Upper lobe of left lung (tissue), 4 donors: ENCODE measurements around the gene STAG3.

Experiments
- EP300 ChIP-seq, 4 donors: sonication (generic); formaldehyde crosslinking; IDR thresholded peaks; one replicate each; pipeline ENCODE4 v1.5.1; 2017; ENCODE audit warnings: antibody characterized with exemption in 4 of 4, control low read depth in 2 of 4
- POLR2A ChIP-seq, 4 donors: fragments of 450-650 bp; IDR thresholded peaks; one replicate each; pipeline ENCODE4 v1.5.1; 2016 to 2017; ENCODE audit warnings: antibody characterized with exemption in 4 of 4, mild to moderate bottlenecking in 2 of 4
- POLR2AphosphoS5 ChIP-seq, 2 donors: sonication (generic); formaldehyde crosslinking; IDR thresholded peaks; one replicate each; pipeline ENCODE4 v1.5.1; 2017; ENCODE audit warnings: antibody characterized with exemption in 2 of 2
- TF ChIP-seq, protein P1 (sequence below), 6 experiments: fragments of 450-650 bp in 4 of 6; fragments of 200-600 bp in 2 of 6; sonication (generic) in 2 of 6; IDR thresholded peaks; one replicate each; pipeline ENCODE4 v1.5.1; 2016 to 2019; ENCODE audit warnings: antibody characterized with exemption in 6 of 6

DNA sequence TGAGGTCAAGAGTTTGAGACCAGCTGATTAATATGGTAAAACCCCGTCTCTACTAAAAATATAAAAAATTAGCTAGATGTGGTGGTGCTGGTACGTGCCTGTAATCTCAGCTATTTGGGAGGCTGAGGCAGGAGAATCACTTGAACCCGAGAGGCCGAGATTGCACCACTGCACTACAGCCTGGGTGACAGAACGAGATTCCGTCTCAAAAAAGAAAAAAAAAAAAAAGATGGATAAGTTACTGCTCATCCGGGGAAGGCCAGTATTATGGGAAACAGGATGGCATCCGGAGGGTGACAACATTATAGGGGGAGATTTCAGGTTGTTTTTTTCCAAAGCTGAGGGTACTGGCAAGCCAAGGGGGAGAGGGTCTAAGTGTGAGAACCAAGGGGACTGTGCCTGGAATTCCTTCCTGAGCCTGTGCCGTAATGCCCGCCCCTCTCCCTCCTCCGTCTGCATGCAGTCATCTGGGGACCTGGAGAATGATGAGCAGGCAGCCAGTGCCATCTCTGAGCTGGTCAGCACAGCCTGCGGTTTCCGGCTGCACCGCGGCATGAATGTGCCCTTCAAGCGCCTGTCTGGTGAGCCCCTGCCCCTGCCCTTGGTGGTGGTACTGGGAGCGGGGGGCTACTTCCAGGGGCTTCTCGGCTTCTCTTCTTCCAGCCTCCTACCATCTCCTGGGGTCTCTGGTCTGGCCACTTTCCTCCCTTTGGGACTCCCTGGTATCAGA lies 24.6 kb upstream of the STAG3 start:
- TF ChIP-seq, protein P1, sequence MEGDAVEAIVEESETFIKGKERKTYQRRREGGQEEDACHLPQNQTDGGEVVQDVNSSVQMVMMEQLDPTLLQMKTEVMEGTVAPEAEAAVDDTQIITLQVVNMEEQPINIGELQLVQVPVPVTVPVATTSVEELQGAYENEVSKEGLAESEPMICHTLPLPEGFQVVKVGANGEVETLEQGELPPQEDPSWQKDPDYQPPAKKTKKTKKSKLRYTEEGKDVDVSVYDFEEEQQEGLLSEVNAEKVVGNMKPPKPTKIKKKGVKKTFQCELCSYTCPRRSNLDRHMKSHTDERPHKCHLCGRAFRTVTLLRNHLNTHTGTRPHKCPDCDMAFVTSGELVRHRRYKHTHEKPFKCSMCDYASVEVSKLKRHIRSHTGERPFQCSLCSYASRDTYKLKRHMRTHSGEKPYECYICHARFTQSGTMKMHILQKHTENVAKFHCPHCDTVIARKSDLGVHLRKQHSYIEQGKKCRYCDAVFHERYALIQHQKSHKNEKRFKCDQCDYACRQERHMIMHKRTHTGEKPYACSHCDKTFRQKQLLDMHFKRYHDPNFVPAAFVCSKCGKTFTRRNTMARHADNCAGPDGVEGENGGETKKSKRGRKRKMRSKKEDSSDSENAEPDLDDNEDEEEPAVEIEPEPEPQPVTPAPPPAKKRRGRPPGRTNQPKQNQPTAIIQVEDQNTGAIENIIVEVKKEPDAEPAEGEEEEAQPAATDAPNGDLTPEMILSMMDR (IDR thresholded peaks at IDR 0.05) = no peak
- no peak for TF ChIP-seq POLR2AphosphoS5 (IDR thresholded peaks at IDR 0.05)
- TF ChIP-seq POLR2A (IDR thresholded peaks at IDR 0.05) = no peak
- TF ChIP-seq EP300 (IDR thresholded peaks at IDR 0.05) = no peak
